ENCODE data around the gene CCDC8. TPM values are rescaled to one million over a fixed set of nuclear protein-coding genes. Genes with fewer than 3 reads are reported as not detected.

The CCDC8 gene
- polyA plus RNA-seq, 4 donors = 1.1 to 50.9 (median 2.0) TPM; not detected in 1

GRCh38 chr19:46452186-46452585 is 38.8 kb upstream of the CCDC8 start:
- Histone ChIP-seq H3K4me1 (ENCODE audit: control insufficient read depth in 3 of 3, insufficient read depth in 2 of 3, low read depth in 1 of 3, low read length in 2 of 3) (no peaks in the 10 kb centered on the region), H3K36me3 (ENCODE audit: control insufficient read depth in 3 of 3, insufficient read depth in 2 of 3, low read depth in 1 of 3, low read length in 3 of 3) (no peaks in the 10 kb centered on the region), H3K9me3 (ENCODE audit: control insufficient read depth in 2 of 2, insufficient read depth in 1 of 2, low read depth in 1 of 2, low read length in 1 of 2) (peaks cover 0 to 3% of the 10 kb centered on the region in 2 donors), H3K4me3 (ENCODE audit: low read depth in 1 of 3, low read length in 3 of 3) (no peak overlapping the region), H3K27ac (ENCODE audit: low read depth in 1 of 3, low read length in 2 of 3) (no peak overlapping the region), H3K27me3 (ENCODE audit: control insufficient read depth in 3 of 3, insufficient read depth in 3 of 3, low read length in 3 of 3) (no peaks in the 10 kb centered on the region)
- FAIRE-seq (no peak), DNase-seq (no peak)
- WGBS, 3 donors = 37 to 39% (median 38%) methylated on average over 4 of the region's 4 CpGs

GRCh38 chr19:46451352-46451751 is 38.0 kb upstream of the CCDC8 start:
- Histone ChIP-seq H3K27me3 (ENCODE audit: control insufficient read depth in 3 of 3, insufficient read depth in 3 of 3, low read length in 3 of 3) (no peaks in the 10 kb centered on the region), H3K36me3 (ENCODE audit: control insufficient read depth in 3 of 3, insufficient read depth in 2 of 3, low read depth in 1 of 3, low read length in 3 of 3) (no peaks in the 10 kb centered on the region), H3K27ac (ENCODE audit: low read depth in 1 of 3, low read length in 2 of 3) (no peak overlapping the region), H3K9me3 (ENCODE audit: control insufficient read depth in 2 of 2, insufficient read depth in 1 of 2, low read depth in 1 of 2, low read length in 1 of 2) (peaks cover 0 to 3% of the 10 kb centered on the region in 2 donors), H3K4me3 (ENCODE audit: low read depth in 1 of 3, low read length in 3 of 3) (no peak overlapping the region), H3K4me1 (ENCODE audit: control insufficient read depth in 3 of 3, insufficient read depth in 2 of 3, low read depth in 1 of 3, low read length in 2 of 3) (no peaks in the 10 kb centered on the region)
- WGBS, 3 donors = 63 to 72% (median 65%) methylated on average over 6 of the region's 6 CpGs
- DNase-seq (no peak), FAIRE-seq (no peak)

GRCh38 chr19:46450737-46451136 is 37.4 kb upstream of the CCDC8 start:
- no peaks in the 10 kb centered on the region for H3K27me3 ChIP-seq (ENCODE audit: control insufficient read depth in 3 of 3, insufficient read depth in 3 of 3, low read length in 3 of 3)
- no peaks in the 10 kb centered on the region for H3K36me3 ChIP-seq (ENCODE audit: control insufficient read depth in 3 of 3, insufficient read depth in 2 of 3, low read depth in 1 of 3, low read length in 3 of 3)
- peaks cover 0 to 3% of the 10 kb centered on the region in 2 donors for H3K9me3 ChIP-seq (ENCODE audit: control insufficient read depth in 2 of 2, insufficient read depth in 1 of 2, low read depth in 1 of 2, low read length in 1 of 2)
- no peak overlapping the region for H3K4me3 ChIP-seq (ENCODE audit: low read depth in 1 of 3, low read length in 3 of 3)
- H3K4me1 ChIP-seq (ENCODE audit: control insufficient read depth in 3 of 3, insufficient read depth in 2 of 3, low read depth in 1 of 3, low read length in 2 of 3) = no peaks in the 10 kb centered on the region
- no peak overlapping the region for H3K27ac ChIP-seq (ENCODE audit: low read depth in 1 of 3, low read length in 2 of 3)
- no peak for DNase-seq
- FAIRE-seq = no peak
- 78 to 81% (median 79%) methylated on average over 5 of the region's 5 CpGs for WGBS, 3 donors

- FAIRE-seq (no peak), DNase-seq (no peak)
- Histone ChIP-seq H3K27me3 (ENCODE audit: control insufficient read depth in 3 of 3, insufficient read depth in 3 of 3, low read length in 3 of 3) (no peaks in the 10 kb centered on the region), H3K36me3 (ENCODE audit: control insufficient read depth in 3 of 3, insufficient read depth in 2 of 3, low read depth in 1 of 3, low read length in 3 of 3) (no peaks in the 10 kb centered on the region), H3K4me3 (ENCODE audit: low read depth in 1 of 3, low read length in 3 of 3) (no peak overlapping the region), H3K27ac (ENCODE audit: low read depth in 1 of 3, low read length in 2 of 3) (no peak overlapping the region), H3K4me1 (ENCODE audit: control insufficient read depth in 3 of 3, insufficient read depth in 2 of 3, low read depth in 1 of 3, low read length in 2 of 3) (no peaks in the 10 kb centered on the region), H3K9me3 (ENCODE audit: control insufficient read depth in 2 of 2, insufficient read depth in 1 of 2, low read depth in 1 of 2, low read length in 1 of 2) (peaks cover 0 to 3% of the 10 kb centered on the region in 2 donors)
- 60 to 67% (median 61%) methylated on average over 7 of the region's 7 CpGs for WGBS, 3 donors
Measured at GRCh38 chr19:46449228-46449627, 35.9 kb upstream of the CCDC8 start.

- Histone ChIP-seq H3K9me3 (ENCODE audit: control insufficient read depth in 2 of 2, insufficient read depth in 1 of 2, low read depth in 1 of 2, low read length in 1 of 2) (peaks cover 0 to 3% of the 10 kb centered on the region in 2 donors), H3K4me1 (ENCODE audit: control insufficient read depth in 3 of 3, insufficient read depth in 2 of 3, low read depth in 1 of 3, low read length in 2 of 3) (no peaks in the 10 kb centered on the region), H3K27me3 (ENCODE audit: control insufficient read depth in 3 of 3, insufficient read depth in 3 of 3, low read length in 3 of 3) (no peaks in the 10 kb centered on the region), H3K27ac (ENCODE audit: low read depth in 1 of 3, low read length in 2 of 3) (no peak overlapping the region), H3K36me3 (ENCODE audit: control insufficient read depth in 3 of 3, insufficient read depth in 2 of 3, low read depth in 1 of 3, low read length in 3 of 3) (no peaks in the 10 kb centered on the region), H3K4me3 (ENCODE audit: low read depth in 1 of 3, low read length in 3 of 3) (no peak overlapping the region)
- DNase-seq = no peak
- WGBS, 3 donors = 89 to 93% (median 93%) methylated on average over 10 of the region's 10 CpGs
- no peak for FAIRE-seq
Measured at GRCh38 chr19:46448601-46449000, 35.2 kb upstream of the CCDC8 start.

- H3K27ac ChIP-seq (ENCODE audit: low read depth in 1 of 3, low read length in 2 of 3) = no peak overlapping the region
Measured at GRCh38 chr19:46447824-46448223, 34.5 kb upstream of the CCDC8 start.

GRCh38 chr19:46447006-46447405 is 33.6 kb upstream of the CCDC8 start:
- no peak for FAIRE-seq

More at GRCh38 chr19:46447824-46448223, 34.5 kb upstream of the CCDC8 start:
- FAIRE-seq (no peak), DNase-seq (no peak)
- WGBS, 3 donors = 63 to 79% (median 72%) methylated on average over 5 of the region's 5 CpGs
- peaks cover 0 to 3% of the 10 kb centered on the region in 2 donors for H3K9me3 ChIP-seq (ENCODE audit: control insufficient read depth in 2 of 2, insufficient read depth in 1 of 2, low read depth in 1 of 2, low read length in 1 of 2)
- H3K27me3 ChIP-seq (ENCODE audit: control insufficient read depth in 3 of 3, insufficient read depth in 3 of 3, low read length in 3 of 3) = no peaks in the 10 kb centered on the region
- H3K4me1 ChIP-seq (ENCODE audit: control insufficient read depth in 3 of 3, insufficient read depth in 2 of 3, low read depth in 1 of 3, low read length in 2 of 3) = no peaks in the 10 kb centered on the region
- H3K36me3 ChIP-seq (ENCODE audit: control insufficient read depth in 3 of 3, insufficient read depth in 2 of 3, low read depth in 1 of 3, low read length in 3 of 3) = no peaks in the 10 kb centered on the region
- H3K4me3 ChIP-seq (ENCODE audit: low read depth in 1 of 3, low read length in 3 of 3) = no peak overlapping the region

GRCh38 chr19:46446021-46446420 is 32.7 kb upstream of the CCDC8 start:
- no peak overlapping the region for H3K4me3 ChIP-seq (ENCODE audit: low read depth in 1 of 3, low read length in 3 of 3)
- no peaks in the 10 kb centered on the region for H3K27me3 ChIP-seq (ENCODE audit: control insufficient read depth in 3 of 3, insufficient read depth in 3 of 3, low read length in 3 of 3)
- DNase-seq (no peak), FAIRE-seq (no peak)
- H3K36me3 ChIP-seq (ENCODE audit: control insufficient read depth in 3 of 3, insufficient read depth in 2 of 3, low read depth in 1 of 3, low read length in 3 of 3) = no peaks in the 10 kb centered on the region
- H3K9me3 ChIP-seq (ENCODE audit: control insufficient read depth in 2 of 2, insufficient read depth in 1 of 2, low read depth in 1 of 2, low read length in 1 of 2) = peaks cover 0 to 3% of the 10 kb centered on the region in 2 donors
- no peaks in the 10 kb centered on the region for H3K4me1 ChIP-seq (ENCODE audit: control insufficient read depth in 3 of 3, insufficient read depth in 2 of 3, low read depth in 1 of 3, low read length in 2 of 3)
- H3K27ac ChIP-seq (ENCODE audit: low read depth in 1 of 3, low read length in 2 of 3) = no peak overlapping the region
- WGBS, 3 donors = 82 to 88% (median 85%) methylated on average over 15 of the region's 15 CpGs

More at GRCh38 chr19:46447006-46447405, 33.6 kb upstream of the CCDC8 start:
- Histone ChIP-seq H3K4me3 (ENCODE audit: low read depth in 1 of 3, low read length in 3 of 3) (no peak overlapping the region), H3K27ac (ENCODE audit: low read depth in 1 of 3, low read length in 2 of 3) (no peak overlapping the region), H3K4me1 (ENCODE audit: control insufficient read depth in 3 of 3, insufficient read depth in 2 of 3, low read depth in 1 of 3, low read length in 2 of 3) (no peaks in the 10 kb centered on the region), H3K36me3 (ENCODE audit: control insufficient read depth in 3 of 3, insufficient read depth in 2 of 3, low read depth in 1 of 3, low read length in 3 of 3) (no peaks in the 10 kb centered on the region), H3K27me3 (ENCODE audit: control insufficient read depth in 3 of 3, insufficient read depth in 3 of 3, low read length in 3 of 3) (no peaks in the 10 kb centered on the region), H3K9me3 (ENCODE audit: control insufficient read depth in 2 of 2, insufficient read depth in 1 of 2, low read depth in 1 of 2, low read length in 1 of 2) (peaks cover 0 to 3% of the 10 kb centered on the region in 2 donors)
- 33 to 46% (median 43%) methylated on average over 3 of the region's 3 CpGs for whole genome bisulfite sequencing, 3 donors
- no peak for DNase-seq

GRCh38 chr19:46442808-46443450 is 29.6 kb upstream of the CCDC8 start:
- 45 to 59% (median 48%) methylated on average over 8 of the region's 8 CpGs for WGBS, 3 donors
- H3K27ac ChIP-seq (ENCODE audit: low read depth in 1 of 3, low read length in 2 of 3) = no peak overlapping the region
- FAIRE-seq = no peak

More at GRCh38 chr19:46442808-46443450, 29.6 kb upstream of the CCDC8 start:
- Histone ChIP-seq H3K4me3 (ENCODE audit: low read depth in 1 of 3, low read length in 3 of 3) (no peak overlapping the region), H3K27me3 (ENCODE audit: control insufficient read depth in 3 of 3, insufficient read depth in 3 of 3, low read length in 3 of 3) (no peaks in the 10 kb centered on the region), H3K4me1 (ENCODE audit: control insufficient read depth in 3 of 3, insufficient read depth in 2 of 3, low read depth in 1 of 3, low read length in 2 of 3) (no peaks in the 10 kb centered on the region), H3K36me3 (ENCODE audit: control insufficient read depth in 3 of 3, insufficient read depth in 2 of 3, low read depth in 1 of 3, low read length in 3 of 3) (no peaks in the 10 kb centered on the region), H3K9me3 (ENCODE audit: control insufficient read depth in 2 of 2, insufficient read depth in 1 of 2, low read depth in 1 of 2, low read length in 1 of 2) (no peaks in the 10 kb centered on the region)
- DNase-seq = no peak

Data from small intestine (tissue), 7 donors.